Neural progenitor cell (in vitro differentiated cells): ENCODE data around the gene TP53BP1. TPM values are rescaled to one million over a fixed set of nuclear protein-coding genes. Genes with fewer than 3 reads are reported as not detected.

Experiments used
- DNase-seq: peaks from one replicate; pipeline ENCODE4 v3.0.0-alpha.2; 2016; ENCODE audit warnings: low spot score
- H2AFZ ChIP-seq: fragments of 200-600 bp; sonication (generic); replicated peaks from 2 replicates; pipeline ENCODE4 v1.6.1; 2016; ENCODE audit warnings: antibody characterized with exemption
- H3F3A ChIP-seq: fragments of 200-600 bp; sonication (generic); 2 replicates; pipeline ENCODE4 v1.6.1; 2016; ENCODE audit warnings: antibody characterized with exemption, low read depth
- H3K27ac ChIP-seq: fragments of 200-600 bp; sonication (generic); 2 replicates; pipeline ENCODE4 v1.5.1; 2016; ENCODE audit warnings: mild to moderate bottlenecking
- H3K27me3 ChIP-seq: fragments of 200-600 bp; sonication (generic); 2 replicates; pipeline ENCODE4 v1.6.1; 2016; ENCODE audit warnings: mild to moderate bottlenecking, moderate library complexity
- H3K36me3 ChIP-seq: fragments of 200-600 bp; sonication (generic); 2 replicates; pipeline ENCODE4 v1.5.1; 2016
- H3K4me1 ChIP-seq: fragments of 200-600 bp; sonication (generic); 2 replicates; pipeline ENCODE4 v1.6.1; 2016; ENCODE audit warnings: mixed run types
- H3K4me2 ChIP-seq: fragments of 200-600 bp; sonication (generic); 2 replicates; pipeline ENCODE4 v1.6.1; 2016
- H3K4me3 ChIP-seq: fragments of 200-600 bp; sonication (generic); 2 replicates; pipeline ENCODE4 v1.5.1; 2016
- H3K79me2 ChIP-seq: fragments of 200-600 bp; sonication (generic); 2 replicates; pipeline ENCODE4 v1.6.1; 2016; ENCODE audit warnings: low read depth
- H3K9ac ChIP-seq: fragments of 200-600 bp; sonication (generic); 2 replicates; pipeline ENCODE4 v1.6.1; 2016
- H3K9me3 ChIP-seq: fragments of 200-600 bp; sonication (generic); 2 replicates; pipeline ENCODE4 v1.5.1; 2016; ENCODE audit warnings: low read depth
- H4K20me1 ChIP-seq: fragments of 200-600 bp; sonication (generic); 2 replicates; pipeline ENCODE4 v1.6.1; 2016; ENCODE audit warnings: low read depth
- H3K27ac Mint-ChIP-seq: 3 replicates; pipeline ENCODE4 v1.8.0; 2021; ENCODE audit warnings: mixed read lengths
- H3K27me3 Mint-ChIP-seq: 2 replicates; pipeline ENCODE4 v1.8.0; 2022; ENCODE audit warnings: low read depth, mild to moderate bottlenecking, inconsistent platforms, moderate library complexity, mixed read lengths; ENCODE audit not compliant: insufficient read depth
- H3K36me3 Mint-ChIP-seq: 3 replicates; pipeline ENCODE4 v1.8.0; 2021; ENCODE audit warnings: mixed read lengths
- H3K4me1 Mint-ChIP-seq: 3 replicates; pipeline ENCODE4 v1.8.0; 2021; ENCODE audit warnings: mixed read lengths
- H3K4me3 Mint-ChIP-seq: 3 replicates; pipeline ENCODE4 v1.8.0; 2021; ENCODE audit warnings: mild to moderate bottlenecking, moderate library complexity, mixed read lengths
- H3K9me3 Mint-ChIP-seq: 3 replicates; pipeline ENCODE4 v1.8.0; 2020; ENCODE audit warnings: mixed read lengths
- CTCF ChIP-seq: fragments of 200-600 bp; sonication (generic); IDR thresholded peaks from 2 replicates; pipeline ENCODE4 v1.5.1; 2017; ENCODE audit warnings: antibody characterized with exemption, mild to moderate bottlenecking
- EZH2 ChIP-seq: fragments of 200-600 bp; sonication (generic); IDR thresholded peaks from 2 replicates; pipeline ENCODE4 v1.6.1; 2017; ENCODE audit warnings: antibody characterized with exemption, mild to moderate bottlenecking, moderate library complexity
- EZH2phosphoT487 ChIP-seq: fragments of 200-600 bp; sonication (generic); IDR thresholded peaks from 2 replicates; pipeline ENCODE4 v1.6.1; 2017; ENCODE audit warnings: antibody characterized with exemption
- total RNA-seq: library from RNA; depleted of rRNA; stranded (reverse); fragments of >200 nt; gene quantifications from 2 replicates; pipeline ENCODE4 v1.2.3, GENCODE V29; 2015; ENCODE audit warnings: low replicate concordance

The TP53BP1 gene
- total RNA-seq, 1 donor from 2014 or later, result 66.5 TPM

- H3K9me3 Mint-ChIP-seq, result no peaks in the 10 kb centered on the region
- H3K9ac ChIP-seq, result no peak overlapping the region
- no peak for DNase-seq
- no peaks in the 10 kb centered on the region for H3K4me1 ChIP-seq
- peaks cover 8% of the 10 kb centered on the region for H4K20me1 ChIP-seq
- H3K9me3 ChIP-seq, result no peaks in the 10 kb centered on the region
- H3K27me3 Mint-ChIP-seq, result peaks cover 4% of the 10 kb centered on the region
- H3K4me3 ChIP-seq, result no peak overlapping the region
- H3K79me2 ChIP-seq, result peaks cover 6% of the 10 kb centered on the region
- TF ChIP-seq EZH2, result no peak
- TF ChIP-seq CTCF, result no peak
- TF ChIP-seq EZH2phosphoT487, result no peak
- H3K4me2 ChIP-seq, result no peak overlapping the region
- peak overlapping the region; percentile 29 for H3K27ac ChIP-seq
- no peak overlapping the region for H3K27ac Mint-ChIP-seq
- peaks cover 35% of the 10 kb centered on the region for H3K36me3 Mint-ChIP-seq
- no peaks in the 10 kb centered on the region for H3F3A ChIP-seq
- H3K27me3 ChIP-seq, result no peaks in the 10 kb centered on the region
- no peaks in the 10 kb centered on the region for H3K4me1 Mint-ChIP-seq
- H3K36me3 ChIP-seq, result no peaks in the 10 kb centered on the region
- H2AFZ ChIP-seq, result no peak overlapping the region
- no peak overlapping the region for H3K4me3 Mint-ChIP-seq
Observed at GRCh38 chr15:43463507-43463906, 29.4 kb downstream of the TP53BP1 start.

- Mint-ChIP-seq H3K4me1 (no peaks in the 10 kb centered on the region), H3K27me3 (no peaks in the 10 kb centered on the region), H3K9me3 (no peaks in the 10 kb centered on the region), H3K36me3 (peaks cover 34% of the 10 kb centered on the region), H3K4me3 (no peak overlapping the region), H3K27ac (no peak overlapping the region)
- no peaks in the 10 kb centered on the region for H3K9me3 ChIP-seq
- H3K4me1 ChIP-seq, result no peaks in the 10 kb centered on the region
- no peaks in the 10 kb centered on the region for H3F3A ChIP-seq
- no peak for DNase-seq
- H3K4me3 ChIP-seq, result no peak overlapping the region
- H3K27me3 ChIP-seq, result no peaks in the 10 kb centered on the region
- H4K20me1 ChIP-seq, result peaks cover 19% of the 10 kb centered on the region
- H3K9ac ChIP-seq, result no peak overlapping the region
- H3K27ac ChIP-seq, result no peak overlapping the region
- no peak overlapping the region for H2AFZ ChIP-seq
- TF ChIP-seq EZH2, result no peak
- TF ChIP-seq CTCF, result no peak
- no peak for TF ChIP-seq EZH2phosphoT487
- no peak overlapping the region for H3K4me2 ChIP-seq
- peaks cover 60% of the 10 kb centered on the region for H3K79me2 ChIP-seq
- H3K36me3 ChIP-seq, result no peaks in the 10 kb centered on the region
Observed at GRCh38 chr15:43449981-43450380, 43.0 kb downstream of the TP53BP1 start.

GRCh38 chr15:43446344-43446743 is 46.6 kb downstream of the TP53BP1 start:
- Mint-ChIP-seq H3K9me3 (no peaks in the 10 kb centered on the region), H3K4me3 (no peak overlapping the region), H3K27ac (no peak overlapping the region), H3K4me1 (peaks cover 4% of the 10 kb centered on the region), H3K27me3 (no peaks in the 10 kb centered on the region), H3K36me3 (peaks cover 29% of the 10 kb centered on the region)
- Histone ChIP-seq H3K27me3 (no peaks in the 10 kb centered on the region), H3K4me2 (no peak overlapping the region), H3K9me3 (no peaks in the 10 kb centered on the region), H3K36me3 (no peaks in the 10 kb centered on the region), H3K27ac (no peak overlapping the region), H3K79me2 (peaks cover 33% of the 10 kb centered on the region), H2AFZ (no peak overlapping the region), H4K20me1 (peaks cover 19% of the 10 kb centered on the region), H3K4me1 (peaks cover 2% of the 10 kb centered on the region), H3K4me3 (no peak overlapping the region), H3K9ac (no peak overlapping the region), H3F3A (peaks cover 1% of the 10 kb centered on the region)
- no peak for DNase-seq
- no peak for TF ChIP-seq EZH2phosphoT487
- TF ChIP-seq CTCF, result no peak
- TF ChIP-seq EZH2, result no peak
